Sigmoid colon (tissue), 3 donors: ENCODE data around the gene SMIM10L2A.

Experiments used
- POLR2A ChIP-seq, 2 donors: fragments of 450-650 bp; IDR thresholded peaks; one replicate each; pipeline ENCODE4 v1.6.1; 2016; ENCODE audit warnings: antibody characterized with exemption in 2 of 2, mild to moderate bottlenecking in 2 of 2, moderate library complexity in 2 of 2
- TF ChIP-seq, protein P1 (sequence below), 4 experiments: fragments of 450-650 bp in 3 of 4; fragments of 200-600 bp in 1 of 4; IDR thresholded peaks; one replicate each; pipeline ENCODE4 v1.5.1; 2016 to 2019; ENCODE audit warnings: antibody characterized with exemption in 4 of 4, mild to moderate bottlenecking in 3 of 4, moderate library complexity in 2 of 4

DNA sequence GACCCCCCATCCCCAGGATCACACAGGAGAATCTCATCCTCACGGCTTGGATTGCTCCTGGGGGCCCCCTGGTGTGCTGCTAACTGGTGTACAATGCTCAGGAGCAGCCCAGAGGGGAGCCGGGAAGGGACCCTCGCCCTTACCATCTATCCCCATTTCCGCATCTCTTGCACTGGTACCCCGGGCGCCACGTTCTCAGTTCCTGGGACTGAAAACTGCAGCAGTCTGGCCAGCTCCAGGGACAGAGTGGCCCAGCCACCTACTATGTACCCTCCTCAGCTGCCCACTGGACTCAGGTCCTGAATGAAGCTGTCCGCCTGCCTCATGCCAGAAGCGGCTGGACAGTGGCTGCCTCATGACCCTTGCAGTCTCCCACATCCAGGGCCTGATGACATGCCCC lies 2.7 kb downstream of the SMIM10L2A start:
- no peak for TF ChIP-seq POLR2A (IDR thresholded peaks at IDR 0.05)
- TF ChIP-seq, protein P1, sequence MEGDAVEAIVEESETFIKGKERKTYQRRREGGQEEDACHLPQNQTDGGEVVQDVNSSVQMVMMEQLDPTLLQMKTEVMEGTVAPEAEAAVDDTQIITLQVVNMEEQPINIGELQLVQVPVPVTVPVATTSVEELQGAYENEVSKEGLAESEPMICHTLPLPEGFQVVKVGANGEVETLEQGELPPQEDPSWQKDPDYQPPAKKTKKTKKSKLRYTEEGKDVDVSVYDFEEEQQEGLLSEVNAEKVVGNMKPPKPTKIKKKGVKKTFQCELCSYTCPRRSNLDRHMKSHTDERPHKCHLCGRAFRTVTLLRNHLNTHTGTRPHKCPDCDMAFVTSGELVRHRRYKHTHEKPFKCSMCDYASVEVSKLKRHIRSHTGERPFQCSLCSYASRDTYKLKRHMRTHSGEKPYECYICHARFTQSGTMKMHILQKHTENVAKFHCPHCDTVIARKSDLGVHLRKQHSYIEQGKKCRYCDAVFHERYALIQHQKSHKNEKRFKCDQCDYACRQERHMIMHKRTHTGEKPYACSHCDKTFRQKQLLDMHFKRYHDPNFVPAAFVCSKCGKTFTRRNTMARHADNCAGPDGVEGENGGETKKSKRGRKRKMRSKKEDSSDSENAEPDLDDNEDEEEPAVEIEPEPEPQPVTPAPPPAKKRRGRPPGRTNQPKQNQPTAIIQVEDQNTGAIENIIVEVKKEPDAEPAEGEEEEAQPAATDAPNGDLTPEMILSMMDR (IDR thresholded peaks at IDR 0.05) = no peak
